Mesenchymal stem cell (in vitro differentiated cells and primary cell): ENCODE data around the gene ARHGEF25.

Experiments used
- DNase-seq: peaks from one replicate; pipeline ENCODE4 v3.0.0-alpha.2; 2013
- H2AFZ ChIP-seq: one replicate; pipeline ENCODE4 v1.6.1; 2013; ENCODE audit warnings: low read depth, mild to moderate bottlenecking, control low read depth, inconsistent platforms, low read length, moderate library complexity
- H2AK5ac ChIP-seq: 2 replicates; pipeline ENCODE4 v1.6.1; 2013; ENCODE audit warnings: low read length, moderate library complexity, mild to moderate bottlenecking, inconsistent platforms; ENCODE audit not compliant: severe bottlenecking
- H2BK120ac ChIP-seq: one replicate; pipeline ENCODE4 v1.6.1; 2013; ENCODE audit warnings: low read depth, mild to moderate bottlenecking, inconsistent platforms, low read length, moderate library complexity
- H2BK12ac ChIP-seq, 2 experiments: one replicate each; pipeline ENCODE4 v1.6.1; 2013; ENCODE audit warnings: inconsistent platforms in 2 of 2, low read length in 2 of 2, mild to moderate bottlenecking in 2 of 2, moderate library complexity in 2 of 2, control low read depth in 1 of 2
- H2BK15ac ChIP-seq: one replicate; pipeline ENCODE4 v1.6.1; 2013; ENCODE audit warnings: mild to moderate bottlenecking, low read depth, inconsistent platforms; ENCODE audit not compliant: poor library complexity, severe bottlenecking
- H2BK5ac ChIP-seq: 2 replicates; pipeline ENCODE4 v1.6.1; 2013; ENCODE audit warnings: low read depth, mild to moderate bottlenecking, low read length, control low read depth, inconsistent platforms; ENCODE audit not compliant: poor library complexity, severe bottlenecking
- H3K14ac ChIP-seq, 2 experiments: one replicate each; pipeline ENCODE4 v1.6.1; 2013; ENCODE audit warnings: inconsistent platforms in 2 of 2, low read length in 2 of 2, control low read depth in 1 of 2, mild to moderate bottlenecking in 1 of 2, moderate library complexity in 1 of 2
- H3K18ac ChIP-seq, 2 experiments: one replicate each; pipeline ENCODE4 v1.6.1; 2013; ENCODE audit warnings: inconsistent platforms in 2 of 2, low read length in 2 of 2, control low read depth in 1 of 2, low read depth in 1 of 2, mild to moderate bottlenecking in 1 of 2
- H3K23ac ChIP-seq, 2 experiments: one replicate each; pipeline ENCODE4 v1.6.1; 2013; ENCODE audit warnings: inconsistent platforms in 2 of 2, low read length in 2 of 2, mild to moderate bottlenecking in 2 of 2, moderate library complexity in 2 of 2, control low read depth in 1 of 2
- H3K27ac ChIP-seq: 2 replicates; pipeline ENCODE4 v1.5.1; 2013; ENCODE audit warnings: mild to moderate bottlenecking, moderate library complexity, low read length, control low read depth, inconsistent platforms; ENCODE audit not compliant: poor library complexity, severe bottlenecking
- H3K27me3 ChIP-seq, 2 experiments: 2 replicates each; pipeline versions ENCODE4 v1.6.1 to v1.7.0; 2013; ENCODE audit warnings: low read length in 2 of 2, mild to moderate bottlenecking in 2 of 2, moderate library complexity in 2 of 2, control low read depth in 1 of 2, inconsistent platforms in 1 of 2; ENCODE audit not compliant: control insufficient read depth in 1 of 2, insufficient read depth in 1 of 2
- H3K36me3 ChIP-seq, 2 experiments: 2 replicates each; pipeline versions ENCODE4 v1.6.1 to v1.7.0; 2013; ENCODE audit warnings: low read length in 2 of 2, control low read depth in 1 of 2, inconsistent platforms in 1 of 2, low read depth in 1 of 2, mild to moderate bottlenecking in 1 of 2; ENCODE audit not compliant: insufficient read depth in 2 of 2, control insufficient read depth in 1 of 2
- H3K4ac ChIP-seq, 2 experiments: one replicate each; pipeline ENCODE4 v1.6.1; 2013; ENCODE audit warnings: inconsistent platforms in 2 of 2, low read length in 2 of 2, mild to moderate bottlenecking in 2 of 2, moderate library complexity in 2 of 2, control low read depth in 1 of 2, low read depth in 1 of 2
- H3K4me1 ChIP-seq: 2 replicates; pipeline ENCODE4 v1.6.1; 2013; ENCODE audit warnings: low read depth, low read length, control low read depth; ENCODE audit not compliant: control insufficient read depth, insufficient read depth
- H3K4me2 ChIP-seq: 2 replicates; pipeline ENCODE4 v1.6.1; 2013; ENCODE audit warnings: low read length, mild to moderate bottlenecking, inconsistent platforms; ENCODE audit not compliant: poor library complexity, severe bottlenecking
- H3K4me3 ChIP-seq, 2 experiments: 2 replicates each; pipeline versions ENCODE4 v1.5.1 to v1.7.0; 2013; ENCODE audit warnings: low read length in 2 of 2, mild to moderate bottlenecking in 2 of 2, control low read depth in 1 of 2, low read depth in 1 of 2; ENCODE audit not compliant: insufficient read depth in 1 of 2
- H3K79me1 ChIP-seq: replicated peaks from 2 replicates; pipeline ENCODE4 v1.6.1; 2013; ENCODE audit warnings: mild to moderate bottlenecking, control low read depth, low read length, inconsistent platforms; ENCODE audit not compliant: poor library complexity, severe bottlenecking
- H3K9ac ChIP-seq: 2 replicates; pipeline ENCODE4 v1.7.0; 2013; ENCODE audit warnings: mild to moderate bottlenecking, low read length, moderate library complexity
- H3K9me3 ChIP-seq: 2 replicates; pipeline ENCODE4 v1.7.0; 2013; ENCODE audit warnings: mild to moderate bottlenecking, low read length; ENCODE audit not compliant: control insufficient read depth
- H4K8ac ChIP-seq: one replicate; pipeline ENCODE4 v1.6.1; 2013; ENCODE audit warnings: inconsistent platforms, mild to moderate bottlenecking, low read length, moderate library complexity
- H4K91ac ChIP-seq: one replicate; pipeline ENCODE4 v1.6.1; 2013; ENCODE audit warnings: mild to moderate bottlenecking, low read length, inconsistent platforms
- WGBS: methylation state at CpG from one replicate; pipeline ENCODE4 v1.1.7; 2013; ENCODE audit warnings: mixed read lengths; 5-methylcytosine and 5-hydroxymethylcytosine counted together

ARHGEF25 gene

DNA sequence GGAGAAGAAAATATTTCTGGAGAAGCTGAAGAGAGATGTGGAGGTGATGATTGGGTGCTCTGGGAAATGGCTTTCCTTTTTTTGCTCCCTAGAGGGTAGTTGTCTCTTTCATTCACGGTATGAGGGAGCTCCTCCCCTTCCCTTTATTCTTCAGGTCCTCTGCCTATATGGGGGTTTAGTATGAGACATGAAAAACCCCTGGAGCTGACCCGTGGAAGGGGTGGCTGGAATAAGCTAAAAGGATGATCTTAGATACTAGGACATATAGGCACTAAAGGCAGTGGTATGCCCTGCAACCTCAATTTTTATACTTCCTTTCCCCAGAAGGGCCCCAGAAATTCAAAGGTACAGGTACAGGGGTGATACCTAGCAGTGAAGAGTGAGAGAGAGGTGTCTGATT is 10.8 kb upstream of the ARHGEF25 start:
- H3K4me2 ChIP-seq: no peak overlapping the region

DNA sequence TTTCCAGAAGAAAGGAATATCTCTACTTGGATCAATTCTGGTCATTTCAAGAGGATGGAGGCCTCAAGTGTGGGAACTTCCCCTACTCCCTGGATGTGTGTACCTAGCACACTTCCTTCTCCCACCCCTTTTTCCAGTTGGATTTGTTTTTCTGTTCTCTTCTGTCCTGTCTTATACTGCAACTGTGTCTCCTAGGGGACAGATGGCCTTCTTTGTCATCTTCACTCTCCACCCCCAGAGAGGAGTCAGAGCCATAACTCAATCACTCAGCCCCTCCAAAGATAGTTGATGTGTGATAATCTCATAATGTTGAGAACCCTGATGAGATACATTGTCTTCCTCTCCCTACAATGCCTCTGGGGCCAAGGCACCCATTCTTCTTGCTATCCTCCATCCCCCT is 8.7 kb upstream of the ARHGEF25 start:
- Histone ChIP-seq H2BK12ac (no peak overlapping the region), H3K4me2 (no peak overlapping the region), H4K8ac (no peak overlapping the region), H3K9me3 (no peaks in the 10 kb centered on the region), H4K91ac (no peak overlapping the region), H3K4ac (no peak overlapping the region), H3K36me3 (peaks cover 0 to 42% of the 10 kb centered on the region in 2 experiments), H2BK5ac (no peak overlapping the region), H2AFZ (no peak overlapping the region), H2BK15ac (no peak overlapping the region), H3K14ac (no peak overlapping the region), H3K27ac (no peak overlapping the region), H3K9ac (no peak overlapping the region), H3K27me3 (peaks cover 0 to 22% of the 10 kb centered on the region in 2 experiments), H3K4me1 (peaks cover 12% of the 10 kb centered on the region), H2BK120ac (no peak overlapping the region), H2AK5ac (no peak overlapping the region), H3K79me1 (peaks cover 16% of the 10 kb centered on the region), H3K4me3 (no peak overlapping the region), H3K18ac (no peak overlapping the region), H3K23ac (no peak overlapping the region)
- no peak for DNase-seq

More for the DNA sequence above, 10.8 kb upstream of the ARHGEF25 start:
- no CpG with 5 or more reads among the region's 2 CpGs for WGBS
- no peak overlapping the region for H2AK5ac ChIP-seq
- no peak for DNase-seq
- no peak overlapping the region for H3K9ac ChIP-seq
- H2BK12ac ChIP-seq: no peak overlapping the region
- peaks cover 0 to 15% of the 10 kb centered on the region in 2 experiments for H3K27me3 ChIP-seq
- no peak overlapping the region for H3K23ac ChIP-seq
- H3K4ac ChIP-seq: no peak overlapping the region
- no peak overlapping the region for H3K27ac ChIP-seq
- peaks cover 4 to 42% of the 10 kb centered on the region in 2 experiments for H3K36me3 ChIP-seq
- H4K8ac ChIP-seq: no peak overlapping the region
- no peak overlapping the region for H4K91ac ChIP-seq
- no peaks in the 10 kb centered on the region for H3K9me3 ChIP-seq
- H3K79me1 ChIP-seq: peaks cover 12% of the 10 kb centered on the region
- H2BK120ac ChIP-seq: no peak overlapping the region
- H3K4me1 ChIP-seq: peaks cover 8% of the 10 kb centered on the region
- H2BK5ac ChIP-seq: no peak overlapping the region
- H3K18ac ChIP-seq: no peak overlapping the region
- no peak overlapping the region for H2BK15ac ChIP-seq
- H3K14ac ChIP-seq: no peak overlapping the region
- H2AFZ ChIP-seq: no peak overlapping the region
- no peak overlapping the region for H3K4me3 ChIP-seq

DNA sequence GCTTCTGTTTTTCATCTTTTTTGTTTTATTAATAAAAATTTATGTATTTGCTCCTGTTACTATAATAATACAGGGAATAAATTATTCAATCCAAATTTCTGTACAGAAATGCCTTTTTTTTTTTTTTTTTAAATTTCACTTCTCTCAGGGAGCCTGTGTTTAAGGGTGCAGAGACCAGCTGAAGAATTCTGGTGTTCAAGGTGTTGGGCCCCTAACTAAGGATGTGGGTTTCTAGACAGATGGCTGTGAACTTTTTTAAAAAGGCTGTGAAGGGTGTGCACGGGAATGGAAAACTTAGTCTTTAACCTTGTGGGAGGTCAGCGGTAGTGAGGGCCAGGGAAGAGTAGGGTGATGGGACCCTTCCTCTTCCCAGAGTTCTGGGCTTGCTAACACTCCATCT is 7.9 kb upstream of the ARHGEF25 start:
- H4K91ac ChIP-seq: no peak overlapping the region
- H3K4me3 ChIP-seq: no peak overlapping the region
- DNase-seq: no peak
- H2BK12ac ChIP-seq: no peak overlapping the region
- H3K79me1 ChIP-seq: peaks cover 16% of the 10 kb centered on the region
- H3K4ac ChIP-seq: no peak overlapping the region
- H2BK120ac ChIP-seq: no peak overlapping the region
- no peak overlapping the region for H3K14ac ChIP-seq
- peaks cover 0 to 41% of the 10 kb centered on the region in 2 experiments for H3K36me3 ChIP-seq
- H2AK5ac ChIP-seq: no peak overlapping the region
- WGBS: 67% methylated on average over 2 of the region's 2 CpGs
- no peaks in the 10 kb centered on the region for H3K9me3 ChIP-seq
- peak overlapping the region; percentile 21 for H3K9ac ChIP-seq
- H2AFZ ChIP-seq: no peak overlapping the region
- peak overlapping the region; percentile 33 for H4K8ac ChIP-seq
- no peak overlapping the region for H3K4me2 ChIP-seq
- H3K4me1 ChIP-seq: peaks cover 12% of the 10 kb centered on the region
- no peak overlapping the region for H3K18ac ChIP-seq
- no peak overlapping the region for H2BK15ac ChIP-seq
- H2BK5ac ChIP-seq: no peak overlapping the region
- peaks cover 0 to 22% of the 10 kb centered on the region in 2 experiments for H3K27me3 ChIP-seq
- H3K23ac ChIP-seq: no peak overlapping the region
- H3K27ac ChIP-seq: no peak overlapping the region

DNA sequence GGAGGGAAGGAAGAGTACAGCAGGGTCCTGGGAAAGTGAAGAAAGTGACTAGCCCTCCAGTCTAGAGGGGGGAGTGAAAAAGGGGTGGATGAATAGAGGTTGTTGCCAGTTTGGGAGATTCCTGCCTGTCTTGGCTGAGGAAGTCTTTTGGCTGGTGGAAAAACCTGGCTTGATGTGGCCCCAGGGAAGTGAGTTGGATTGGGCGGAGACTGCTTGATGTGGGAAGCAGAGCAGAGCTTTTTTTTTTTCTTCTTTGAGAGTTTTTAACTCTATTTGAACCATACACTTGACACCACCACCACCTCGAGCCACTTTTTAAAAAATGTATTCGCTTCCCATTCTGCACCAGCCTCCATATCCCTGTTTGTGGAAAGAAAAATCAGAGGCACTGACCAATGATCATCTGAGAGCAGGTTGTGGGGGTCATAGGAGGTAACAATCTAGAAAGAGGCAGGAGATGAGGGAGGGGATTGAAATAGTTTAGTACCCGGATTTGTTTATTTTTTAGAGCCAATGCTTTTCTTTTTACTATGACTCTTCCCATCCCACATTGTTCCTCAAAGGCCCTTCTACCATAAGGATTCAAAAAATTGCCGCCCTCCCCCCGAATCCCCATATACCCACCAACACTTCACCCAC is 7.3 kb upstream of the ARHGEF25 start:
- H2BK15ac ChIP-seq: peak overlapping the region; percentile 54
- peak overlapping the region; percentile 93 for H2AFZ ChIP-seq
- H3K27me3 ChIP-seq: peaks cover 0 to 26% of the 10 kb centered on the region in 2 experiments
- peaks cover 12% of the 10 kb centered on the region for H3K4me1 ChIP-seq
- no peak overlapping the region for H2BK5ac ChIP-seq
- peak overlapping the region; percentile 72 to 81 for H3K4me3 ChIP-seq
- H3K18ac ChIP-seq: peak overlapping the region; percentile 79 to 83
- DNase-seq: no peak
- H2AK5ac ChIP-seq: peak overlapping the region; percentile 52
- H3K4me2 ChIP-seq: peak overlapping the region; percentile 89
- no peak overlapping the region for H2BK12ac ChIP-seq
- no peaks in the 10 kb centered on the region for H3K9me3 ChIP-seq
- peak overlapping the region; percentile 91 for H3K9ac ChIP-seq
- H3K14ac ChIP-seq: no peak overlapping the region
- H3K4ac ChIP-seq: peak overlapping the region; percentile 66 to 90
- 7% methylated on average over 2 of the region's 6 CpGs for WGBS
- peak overlapping the region; percentile 16 for H3K27ac ChIP-seq
- no peak overlapping the region for H4K91ac ChIP-seq
- peaks cover 15% of the 10 kb centered on the region for H3K79me1 ChIP-seq
- H3K23ac ChIP-seq: no peak overlapping the region
- peak overlapping the region; percentile 83 for H2BK120ac ChIP-seq
- peaks cover 0 to 45% of the 10 kb centered on the region in 2 experiments for H3K36me3 ChIP-seq
- peak overlapping the region; percentile 95 for H4K8ac ChIP-seq
